Left colon (tissue), 2 donors: Measurements from ENCODE around the gene DNAAF5. TPM values are rescaled to one million over a fixed set of nuclear protein-coding genes. Genes with fewer than 3 reads are reported as not detected.
"Not testable (repeated sequence)": the region's sequence is repeated elsewhere in the genome, so short reads cannot be mapped to it uniquely, and the experiment has no call there.

Source experiments
- ATAC-seq: fragments of 200-7000 bp; cut with Tn5 transposase; one replicate; pipeline ENCODE4 v1.9.1; 2020; ENCODE audit warnings: mild to moderate bottlenecking, moderate library complexity
- DNase-seq, 2 donors: peaks; one replicate each; pipeline ENCODE4 v3.0.0-alpha.2; 2020
- intact Hi-C, 2 donors: fragments of 100-400 bp; cut with DNase I in 1 of 2; cut with micrococcal nuclease in 1 of 2; formaldehyde crosslinking; loops; one replicate each; pipeline versions ENCODE4 v1.11.2 to v1.14.0; 2022; cut with DNase I, micrococcal nuclease
- total RNA-seq, 2 donors: library from RNA; stranded (reverse); fragmentation: NEBNext Ultra II Directional; extraction: Animal tissue kit (Norgen Biotek cat#: 25700); gene quantifications; one replicate each; pipeline ENCODE4 v1.2.1, GENCODE V29; 2021
- donor health status: DM: no; HTN: no; CAD: no.
- donor health status: DM: yes; HTN: yes; CAD: no.

DNAAF5 gene
- total RNA-seq, 2 donors from 2014 or later: 27.8 to 37.1 TPM

DNA sequence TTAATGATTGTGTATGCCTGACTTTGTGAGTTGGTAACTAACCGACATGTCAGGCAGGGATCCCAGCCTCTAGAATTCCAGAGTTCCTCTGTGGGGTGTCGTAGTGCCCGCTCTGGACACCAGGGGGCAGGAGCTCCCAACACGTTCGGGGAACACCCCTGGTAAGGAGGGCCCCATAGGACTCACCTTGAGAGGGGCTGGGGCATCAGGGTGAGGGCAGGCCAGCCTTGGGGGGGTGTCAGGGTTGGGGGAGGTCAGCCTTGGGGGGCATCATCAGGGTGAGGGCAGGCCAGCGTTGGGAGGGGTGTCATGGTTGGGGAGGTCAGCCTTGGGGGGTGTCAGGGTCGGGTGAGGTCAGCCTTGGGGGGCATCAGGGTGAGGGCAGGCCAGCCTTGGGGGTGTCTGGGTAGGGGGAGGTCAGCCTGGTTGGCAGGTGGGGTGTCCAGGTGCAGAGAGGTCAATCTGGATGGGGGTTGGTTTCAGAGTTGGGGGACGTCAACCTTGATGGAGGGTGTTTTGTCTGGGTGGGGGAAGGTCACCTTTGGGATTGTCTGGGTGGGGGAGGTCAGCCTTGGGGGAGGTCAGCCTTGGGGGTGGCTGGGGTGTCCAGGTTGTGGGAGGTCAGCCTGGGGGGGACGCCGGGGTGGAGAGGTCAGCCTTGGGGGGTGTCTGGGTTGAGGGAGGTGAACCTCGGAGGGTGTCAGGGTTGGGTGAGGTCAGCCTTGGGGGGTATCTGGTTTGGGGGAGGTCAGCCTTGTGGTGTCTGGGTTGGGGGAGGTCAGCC, 60.2 kb downstream of the DNAAF5 start:
- ATAC-seq: peak; percentile 90
- intact Hi-C loops: loop anchor here in 1 of 2 donors (2.0 to 10.0 kb wide), 2 partner anchors 48 to 86 kb away; partner anchors contain the start of gene SUN1
- DNase-seq: peak in 1 of 2 donors; percentile 83

DNA sequence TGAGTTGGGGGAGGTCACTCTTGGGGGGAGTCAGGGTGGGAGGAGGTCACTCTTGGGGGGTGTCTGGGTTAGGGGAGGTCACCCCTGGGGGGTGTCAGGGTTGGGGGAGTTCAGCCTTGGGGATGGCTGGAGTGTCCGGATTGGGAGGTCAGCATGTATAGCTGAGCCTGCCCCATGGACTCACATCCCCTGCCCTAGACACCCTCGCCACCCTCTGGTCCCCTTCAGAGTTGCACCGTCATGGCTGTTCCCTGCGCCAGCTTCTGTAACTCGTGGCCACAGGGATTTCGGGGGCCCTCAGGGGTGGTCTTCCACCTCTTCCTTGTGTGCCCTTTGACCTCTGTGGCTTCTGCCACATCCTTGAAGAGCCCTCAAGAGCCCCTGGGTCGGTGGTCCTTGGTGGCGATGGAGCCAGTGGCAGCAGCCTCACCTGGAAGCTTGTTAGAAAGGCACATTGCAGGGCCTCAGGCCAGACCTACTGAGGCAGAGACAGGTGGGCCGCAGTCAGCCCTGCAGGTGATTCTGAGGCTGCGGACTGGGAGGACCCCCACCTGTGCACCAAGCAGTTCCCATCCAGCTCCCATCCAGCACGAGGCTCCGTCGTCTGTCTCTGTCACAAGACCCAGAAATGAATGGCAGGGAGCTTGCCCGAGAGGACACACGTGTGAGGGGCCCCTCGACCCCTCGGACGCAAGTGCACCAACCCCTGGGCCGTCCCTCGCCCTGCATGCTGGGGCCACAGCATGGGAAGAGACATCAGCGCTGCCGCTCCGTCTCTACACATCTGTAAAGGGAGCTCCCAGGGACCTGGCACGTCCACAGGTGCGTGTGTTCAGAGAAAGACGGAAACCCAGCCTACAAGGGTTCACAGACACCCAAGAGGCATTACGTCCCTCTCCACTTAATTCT, 61.1 kb downstream of the DNAAF5 start:
- ATAC-seq (no peak), DNase-seq (no peak)
- intact Hi-C loops: loop anchor here in 1 of 2 donors (2.0 to 10.0 kb wide), 2 partner anchors 47 to 85 kb away; partner anchors contain the start of gene SUN1

DNA sequence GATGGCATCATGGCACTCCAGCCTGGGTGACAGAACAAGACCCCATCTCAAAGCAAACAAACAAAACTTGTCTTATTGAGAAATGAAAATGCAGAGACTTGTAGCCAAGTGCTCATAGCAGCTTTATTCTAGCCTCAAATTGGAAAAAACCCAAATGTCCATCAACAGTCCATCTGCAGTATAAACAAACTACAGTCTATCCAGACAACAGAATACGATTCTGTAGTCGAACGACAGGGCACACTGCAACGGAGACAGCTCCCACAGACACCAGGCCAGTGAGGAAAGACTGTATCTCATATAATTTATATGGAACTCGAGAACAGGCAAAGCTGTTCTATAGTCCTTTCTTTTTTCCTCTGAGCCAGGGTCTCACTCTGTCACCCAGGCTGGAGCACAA, 65.0 kb downstream of the DNAAF5 start:
- DNase-seq: no peak
- intact Hi-C loops: no loop called here
- no peak for ATAC-seq

DNA sequence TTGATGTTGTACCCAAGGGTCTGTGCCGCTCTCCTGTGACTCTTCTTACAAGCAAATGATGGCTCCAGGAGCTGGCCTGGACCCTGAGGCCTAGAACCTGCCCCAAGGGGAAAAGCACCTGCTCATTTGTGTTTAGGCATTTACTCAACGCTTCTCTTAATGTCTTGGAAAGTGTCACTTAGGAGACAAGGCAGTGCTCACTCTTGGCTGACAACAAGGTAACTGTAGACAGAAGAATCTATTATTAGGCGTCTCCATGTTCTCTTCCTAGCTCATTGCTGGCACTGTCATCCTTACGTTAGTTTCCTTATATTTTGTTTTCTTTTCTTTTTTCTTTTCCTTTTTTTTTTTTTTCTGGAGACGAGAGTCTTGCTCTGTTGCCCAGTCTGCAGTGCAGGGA, 67.7 kb downstream of the DNAAF5 start:
- intact Hi-C loops: no loop called here
- DNase-seq: no peak
- no peak for ATAC-seq

DNA sequence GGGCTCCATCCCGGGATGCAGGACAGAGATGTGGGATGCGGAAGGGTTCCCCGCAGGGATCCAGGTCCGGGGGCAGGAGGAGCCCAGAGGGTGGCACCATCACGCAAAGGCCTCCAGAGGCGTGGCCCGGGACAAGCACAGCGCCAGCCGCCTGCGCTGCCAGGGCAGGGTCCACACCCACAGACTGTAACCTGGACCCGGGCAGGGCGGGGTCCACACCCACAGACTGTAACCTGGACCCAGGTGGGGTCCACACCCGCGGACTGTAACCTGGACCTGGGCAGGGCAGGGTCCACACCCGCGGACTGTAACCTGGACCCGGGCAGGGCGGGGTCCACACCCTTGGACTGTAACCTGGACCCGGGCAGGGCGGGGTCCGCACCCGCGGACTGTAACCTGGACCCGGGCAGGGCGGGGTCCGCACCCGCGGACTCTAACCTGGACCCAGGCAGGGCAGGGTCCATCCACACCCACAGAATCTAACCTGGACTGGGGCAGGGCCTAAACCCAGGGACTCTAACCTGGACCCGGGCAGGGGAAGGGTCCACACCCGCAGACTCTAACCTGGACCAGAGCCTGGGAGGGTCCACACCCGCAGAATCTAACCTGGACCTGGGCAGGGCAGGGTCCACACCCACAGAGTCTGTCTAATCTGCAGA, 68.3 kb downstream of the DNAAF5 start:
- peak; percentile 91 for ATAC-seq
- intact Hi-C loops: no loop called here
- DNase-seq: peak; percentile 53 to 66

DNA sequence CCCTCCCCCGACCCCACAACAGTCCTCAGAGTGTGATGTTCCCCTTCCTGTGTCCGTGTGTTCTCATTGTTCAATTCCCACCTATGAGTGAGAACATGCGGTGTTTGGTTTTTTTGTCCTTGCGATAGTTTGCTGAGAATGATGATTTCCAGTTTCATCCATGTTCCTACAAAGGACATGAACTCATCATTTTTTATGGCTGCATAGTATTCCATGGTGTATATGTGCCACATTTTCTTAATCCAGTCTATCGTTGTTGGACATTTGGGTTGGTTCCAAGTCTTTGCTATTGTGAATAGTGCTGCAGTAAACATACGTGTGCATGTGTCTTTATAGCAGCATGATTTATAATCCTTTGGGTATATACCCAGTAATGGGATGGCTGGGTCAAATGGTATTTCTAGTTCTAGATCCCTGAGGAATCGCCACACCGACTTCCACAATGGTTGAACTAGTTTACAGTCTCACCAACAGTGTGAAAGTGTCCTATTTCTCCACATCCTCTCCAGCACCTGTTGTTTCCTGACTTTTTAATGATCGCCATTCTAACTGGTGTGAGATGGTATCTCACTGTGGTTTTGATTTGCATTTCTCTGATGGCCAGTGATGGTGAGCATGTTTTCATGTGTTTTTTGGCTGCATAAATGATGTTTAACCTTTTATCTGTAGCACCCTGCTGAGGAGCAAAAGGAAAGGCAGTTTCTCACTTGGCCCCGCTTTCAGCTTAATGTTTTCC, 70.1 kb downstream of the DNAAF5 start:
- DNase-seq, ATAC-seq, intact Hi-C loops: not testable (repeated sequence)

DNA sequence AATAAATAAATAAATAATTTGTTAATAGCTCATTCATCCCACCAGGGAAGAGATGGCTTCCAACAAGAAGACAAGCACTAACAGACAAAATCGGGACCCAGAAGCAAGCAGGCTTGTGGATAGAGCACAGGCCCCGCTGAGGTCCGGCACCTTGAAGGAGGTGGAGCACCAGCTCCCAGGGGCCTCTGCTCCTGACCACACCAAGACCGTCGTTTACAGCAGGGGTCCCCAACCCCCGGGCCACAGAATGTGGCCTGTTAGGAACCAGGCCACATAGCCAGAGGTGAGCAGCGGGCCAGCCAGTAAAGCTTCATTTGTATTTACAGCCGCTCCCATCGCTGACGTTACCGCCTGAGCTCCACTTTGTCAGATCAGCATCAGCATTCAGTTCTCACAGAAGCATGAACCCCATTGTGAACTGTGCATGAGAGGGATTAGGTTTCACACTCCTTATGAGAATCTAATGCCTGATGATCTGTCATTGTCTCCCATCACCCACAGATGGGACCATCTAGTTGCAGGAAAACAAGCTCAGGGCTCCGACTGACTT, 72.5 kb downstream of the DNAAF5 start:
- intact Hi-C loops: no loop called here
- no peak for DNase-seq
- no peak for ATAC-seq

DNA sequence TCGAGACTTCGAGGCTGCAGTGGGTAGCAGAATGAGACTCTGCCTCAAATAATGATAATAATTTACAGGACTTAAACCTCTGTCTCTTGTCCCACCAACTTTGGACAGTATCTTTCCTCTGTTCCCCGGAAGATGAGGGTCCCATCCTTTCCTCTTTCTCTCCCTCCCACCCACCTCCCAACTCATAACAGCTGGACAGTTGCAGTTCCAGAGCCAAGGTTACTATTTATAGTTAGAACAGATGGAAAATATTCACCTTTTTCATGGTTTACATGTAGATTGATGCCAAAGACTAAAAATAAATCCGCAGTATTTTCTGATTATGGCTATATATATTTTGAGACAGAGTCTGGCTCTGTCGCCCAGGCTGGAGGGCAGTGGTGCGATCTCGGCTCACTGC, 74.2 kb downstream of the DNAAF5 start:
- intact Hi-C loops: no loop called here
- ATAC-seq (no peak), DNase-seq (no peak)

DNA sequence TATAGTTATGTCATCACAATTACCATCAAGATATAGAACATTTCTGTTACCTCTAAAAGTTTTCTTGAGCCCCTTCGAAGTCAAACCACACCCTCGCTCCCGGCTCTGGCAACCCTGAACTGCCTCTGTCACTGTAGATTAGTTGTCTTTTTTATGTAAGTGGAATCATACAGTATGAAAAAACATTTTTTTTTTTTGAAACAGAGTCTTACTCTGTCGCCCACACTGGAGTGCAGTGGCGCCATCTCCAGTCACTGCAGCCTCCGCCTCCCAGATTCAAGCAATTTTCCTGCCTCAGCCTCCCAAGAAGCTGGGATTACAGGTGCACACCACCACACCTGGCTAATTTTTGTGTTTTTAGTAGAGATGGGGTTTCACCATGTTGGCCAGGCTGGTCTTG, 74.9 kb downstream of the DNAAF5 start:
- intact Hi-C loops, ATAC-seq, DNase-seq: not testable (repeated sequence)

DNA sequence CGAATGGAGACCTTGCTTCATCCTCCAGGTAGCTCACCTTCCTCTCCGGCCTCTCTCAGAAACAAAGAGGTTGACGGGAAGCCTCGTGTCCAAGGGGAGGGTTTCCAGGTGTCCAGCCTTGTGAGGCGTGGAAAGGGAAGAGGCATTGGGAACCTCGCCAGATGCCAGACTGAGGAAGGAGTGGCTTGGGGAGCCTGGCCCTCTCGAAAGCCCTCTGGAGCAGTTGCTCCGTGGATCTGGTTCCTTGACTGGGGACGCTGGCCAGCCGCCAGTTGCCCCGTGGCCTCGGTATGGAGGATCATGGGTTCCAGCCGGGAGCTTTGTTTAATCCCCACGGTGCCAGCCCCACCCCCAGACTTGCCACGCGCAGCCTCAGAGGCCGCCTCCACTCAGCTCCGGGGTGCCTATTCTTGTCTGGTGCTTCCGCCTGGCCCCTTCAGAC, 75.5 kb downstream of the DNAAF5 start:
- DNase-seq (peak; percentile 75 to 77), ATAC-seq (peak; percentile 80)
- intact Hi-C loops: no loop called here

DNA sequence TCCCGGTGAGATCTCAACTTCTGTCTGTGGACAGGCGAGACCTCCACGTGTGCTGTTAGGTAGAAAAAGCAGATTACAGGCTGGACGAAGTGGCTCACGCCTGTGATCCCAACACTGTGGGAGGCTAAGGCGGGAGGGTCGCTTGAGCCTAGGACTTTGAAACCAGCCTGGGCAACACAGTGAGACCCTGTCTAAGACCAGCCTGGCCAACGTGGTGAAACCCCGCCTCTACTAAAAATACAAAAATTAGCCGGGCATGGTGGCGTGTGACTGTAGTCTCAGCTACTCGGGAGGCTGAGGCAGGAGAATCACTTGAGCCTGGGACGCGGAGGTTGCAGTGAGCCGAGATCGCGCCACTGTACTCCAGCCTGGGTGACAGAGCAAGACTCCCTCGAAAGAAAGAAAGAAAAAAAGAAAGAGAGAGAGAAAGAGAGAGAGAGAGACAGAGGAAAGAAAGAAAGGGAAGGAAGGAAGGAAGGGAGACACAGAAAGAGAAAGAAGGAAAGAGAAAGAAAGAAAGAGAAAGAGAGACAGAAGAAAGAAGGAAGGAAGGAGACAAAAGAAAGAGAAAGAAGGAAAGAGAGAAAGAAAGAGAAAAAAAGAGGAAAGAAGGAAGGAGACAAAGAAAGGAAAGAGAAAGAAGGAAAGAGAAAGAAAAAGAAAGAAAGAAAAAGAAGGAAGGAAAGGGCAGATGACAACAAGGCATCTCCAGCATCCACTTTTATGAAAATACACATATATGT, 76.2 kb downstream of the DNAAF5 start:
- intact Hi-C loops: no loop called here
- ATAC-seq (no peak), DNase-seq (no peak)

DNA sequence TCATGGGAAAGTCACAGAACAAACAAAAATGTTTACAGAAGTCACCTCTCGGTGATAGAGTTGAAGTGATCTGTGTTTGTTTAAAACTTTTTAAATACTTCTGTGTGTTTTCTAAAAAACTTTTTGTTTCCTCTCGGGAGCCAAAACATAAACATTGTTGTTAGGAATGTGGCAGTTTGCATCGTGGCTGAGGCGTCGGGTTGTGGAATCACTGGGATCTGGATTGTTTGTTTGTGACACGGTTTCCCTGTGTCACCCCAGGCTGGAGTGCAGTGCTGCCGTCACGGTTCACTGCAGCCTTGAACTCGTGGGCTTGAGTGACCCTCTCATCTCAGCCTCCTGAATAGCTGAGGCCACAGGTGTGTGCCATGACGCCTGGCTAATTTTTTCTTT, 76.7 kb downstream of the DNAAF5 start:
- DNase-seq: no peak
- intact Hi-C loops: no loop called here
- no peak for ATAC-seq

DNA sequence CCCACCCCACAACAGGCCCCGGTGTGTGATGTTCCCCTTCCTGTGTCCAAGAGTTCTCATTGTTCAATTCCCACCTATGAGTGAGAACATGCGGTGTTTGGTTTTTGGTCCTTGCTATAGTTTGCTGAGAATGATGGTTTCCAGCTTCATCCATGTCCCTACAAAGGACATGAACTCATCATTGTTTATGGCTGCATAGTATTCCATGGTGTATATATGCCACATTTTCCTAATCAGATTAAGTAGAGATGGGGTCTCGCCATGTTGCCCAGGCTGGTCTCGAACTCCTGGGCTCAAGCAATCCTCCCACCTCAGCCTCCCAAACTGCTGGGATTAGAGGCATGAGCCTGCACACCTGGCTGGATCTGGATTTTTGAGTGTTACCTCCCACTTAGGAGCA, 77.3 kb downstream of the DNAAF5 start:
- ATAC-seq, intact Hi-C loops, DNase-seq: not testable (repeated sequence)

DNA sequence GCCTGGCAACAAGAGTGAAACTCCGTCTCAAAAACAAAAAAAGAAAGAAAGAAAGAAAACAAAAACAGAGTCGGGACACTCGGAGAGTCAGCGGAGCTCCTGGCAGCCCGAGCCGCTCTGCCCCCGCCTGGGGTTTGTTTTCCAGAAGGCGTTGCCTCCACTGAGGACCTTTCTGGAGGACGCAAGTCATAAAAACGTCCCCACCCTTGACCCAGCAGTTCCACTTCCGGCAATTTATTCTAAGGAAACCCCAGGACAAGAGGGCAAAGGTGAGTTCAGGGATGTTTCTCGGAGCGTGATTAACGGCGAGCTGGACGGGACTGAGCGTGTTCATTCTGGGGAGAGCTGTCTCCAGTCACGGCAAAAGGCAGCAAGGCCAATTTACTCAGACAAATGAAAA, 78.8 kb downstream of the DNAAF5 start:
- ATAC-seq (peak; percentile 90), DNase-seq (peak; percentile 78 to 82)

DNA sequence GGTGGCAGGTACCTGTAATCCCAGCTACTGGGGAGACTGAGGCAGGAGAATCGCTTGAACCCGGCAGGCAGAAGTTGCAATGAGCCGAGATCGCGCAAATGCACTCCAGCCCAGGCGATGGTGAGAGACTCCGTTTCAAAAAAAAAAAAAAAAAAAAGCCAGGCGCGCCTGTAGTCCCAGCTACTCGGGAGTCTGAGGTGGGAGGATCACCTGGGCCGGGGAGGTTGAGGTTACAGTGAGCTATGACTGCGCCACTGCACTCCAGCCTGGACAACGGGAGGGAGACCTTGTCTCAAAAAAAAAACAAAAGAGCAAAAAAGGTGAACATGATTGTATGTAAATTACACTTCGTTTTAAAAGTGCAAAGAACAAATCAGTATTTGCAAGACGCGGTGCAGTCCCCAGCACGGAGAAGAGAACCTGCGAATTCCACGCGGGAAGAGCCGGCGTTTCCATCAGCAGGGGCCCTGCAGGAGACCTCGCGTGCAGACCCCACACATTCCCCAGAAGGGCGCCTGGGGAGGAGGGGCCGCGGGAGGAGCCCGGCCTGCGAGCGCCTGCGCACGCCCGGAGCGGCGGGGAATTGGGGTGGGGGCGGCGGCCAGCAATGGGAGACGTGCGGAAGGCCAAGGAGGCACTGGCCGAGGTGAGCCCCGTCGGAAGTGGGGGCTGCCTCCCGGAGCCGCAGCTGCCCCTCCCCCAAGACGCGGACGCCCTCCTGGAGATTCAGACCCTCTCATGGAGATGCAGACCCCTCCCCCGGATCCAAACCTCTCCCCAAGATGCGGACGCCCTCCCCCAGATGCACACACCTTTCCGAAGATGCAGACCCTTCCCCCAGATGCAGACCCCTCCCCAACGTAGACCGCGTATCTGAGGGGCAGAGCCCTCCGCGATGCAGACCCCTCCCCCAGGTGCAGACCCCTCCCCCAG, 89.1 kb downstream of the DNAAF5 start:
- intact Hi-C loops: no loop called here
- ATAC-seq: peak; percentile 19
- DNase-seq: peak; percentile 56 to 64

More for the DNA sequence above, 78.8 kb downstream of the DNAAF5 start:
- intact Hi-C loops: no loop called here

DNA sequence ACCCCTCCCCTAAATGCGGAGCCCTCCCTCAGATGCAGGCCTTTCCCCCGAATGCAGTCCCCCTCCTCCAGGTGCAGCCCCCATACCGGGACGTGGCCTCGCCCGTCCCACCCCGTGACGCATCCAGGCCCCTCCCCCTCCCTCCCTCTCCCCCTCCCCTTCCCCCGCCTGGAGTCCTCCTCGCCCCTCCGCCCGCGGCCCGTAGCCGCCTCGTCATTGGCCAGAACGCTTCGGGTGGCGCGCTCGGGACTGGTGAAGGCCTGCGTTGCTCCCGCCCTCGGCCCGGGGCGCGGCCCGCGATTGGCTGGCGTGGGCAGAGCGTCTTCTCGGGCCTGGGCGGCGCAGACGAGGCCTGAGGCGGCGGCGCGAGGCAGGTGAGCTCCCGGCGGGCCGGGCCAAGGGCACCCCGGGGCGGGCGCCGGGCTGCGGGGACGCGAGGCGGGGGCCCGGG, 89.8 kb downstream of the DNAAF5 start:
- peak; percentile 98 for DNase-seq
- intact Hi-C loops: no loop called here
- peak; percentile 94 for ATAC-seq
